ENCODE measurements around the gene DDAH1.

DNA sequence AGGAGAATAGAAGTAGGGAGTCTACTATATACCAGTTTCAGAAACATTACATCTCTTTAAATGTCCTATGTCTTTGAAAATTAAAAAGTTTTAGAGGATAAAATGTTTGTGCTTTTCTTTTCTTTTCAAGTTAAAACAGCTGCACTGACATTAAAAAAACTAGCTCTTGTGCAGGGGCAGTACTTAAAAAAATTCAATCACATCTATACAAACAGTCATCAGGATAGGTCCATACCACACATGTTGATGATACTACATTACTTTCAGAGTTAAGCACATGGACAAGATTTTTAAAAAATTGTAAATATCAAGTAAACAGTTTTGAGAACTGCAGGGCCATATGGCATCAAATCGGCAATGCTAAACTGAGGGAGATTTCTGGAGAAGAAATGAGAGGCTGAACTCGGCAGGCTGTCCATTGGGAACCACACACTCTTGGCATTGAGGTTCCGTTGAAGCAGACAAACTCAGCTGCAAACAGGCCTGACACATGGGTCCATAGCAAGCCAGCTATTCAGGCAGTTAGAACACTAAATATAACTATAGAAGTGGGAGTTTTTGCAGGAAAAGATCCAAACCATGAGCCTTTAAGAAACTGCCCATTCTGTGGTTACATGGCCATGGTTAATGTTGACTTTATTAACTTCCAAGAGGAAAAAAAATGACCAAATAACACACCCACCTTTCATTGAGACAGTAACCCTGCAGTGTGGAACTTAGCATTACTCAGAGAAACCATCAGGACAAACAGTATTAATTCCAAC, 104.0 kb downstream of the DDAH1 start:
- TF ChIP-seq CTCF (IDR thresholded peaks at IDR 0.05; ENCODE audit: low read depth, low read length) (no peak), EZH2phosphoT487 (IDR thresholded peaks at IDR 0.05; ENCODE audit: low read depth) (no peak)
